SK-N-SH (cell line): ENCODE measurements around the gene ABHD3. TPM values are rescaled to one million over a fixed set of nuclear protein-coding genes. Genes with fewer than 3 reads are reported as not detected.
"Not testable (repeated sequence)": the region's sequence is repeated elsewhere in the genome, so short reads cannot be mapped to it uniquely, and the experiment has no call there.

Source experiments
- CTCF ChIA-PET: fragments of 300-600, 350-600 bp; formaldehyde crosslinking; extraction: SDS; loops from one replicate; lab custom pipeline; 2021; lab: Yijun Ruan, JAX
- POLR2A ChIA-PET: fragments of 350-600 bp; sonication (Branson Sonifier 250); formaldehyde crosslinking; extraction: SDS; loops from one replicate; lab custom pipeline; 2020; ENCODE audit warnings: antibody characterized with exemption, inconsistent platforms; lab: Yijun Ruan, JAX
- DNase-seq: peaks from one replicate; pipeline ENCODE4 v3.0.0; 2012
- H2AFZ ChIP-seq: fragments of 200-600 bp; sonication (generic); 2 replicates; pipeline ENCODE4 v1.8.1; 2016; ENCODE audit warnings: antibody characterized with exemption, mild to moderate bottlenecking, low read depth
- H3F3A ChIP-seq: fragments of 200-600 bp; sonication (generic); replicated peaks from 2 replicates; pipeline ENCODE3; 2016; ENCODE audit warnings: antibody characterized with exemption, mild to moderate bottlenecking; ENCODE audit not compliant: insufficient read depth
- H3K27ac ChIP-seq, 2 experiments: fragments of 200-500 bp in 1 of 2; fragments of 200-600 bp in 1 of 2; sonication (Bioruptor generic) in 1 of 2; sonication (generic), shearing (Covaris generic) in 1 of 2; 2 replicates each; pipeline versions ENCODE4 v1.5.1 to v1.6.1; 2014 to 2016; ENCODE audit warnings: low read depth in 2 of 2, inconsistent platforms in 1 of 2, low read length in 1 of 2, mild to moderate bottlenecking in 1 of 2, mixed read lengths in 1 of 2
- H3K27me3 ChIP-seq: fragments of 200-600 bp; sonication (generic), shearing (Covaris generic); 2 replicates; pipeline ENCODE4 v1.6.1; 2016; ENCODE audit warnings: mixed run types; ENCODE audit not compliant: insufficient read depth
- H3K36me3 ChIP-seq, 2 experiments: fragments of 200-500 bp in 1 of 2; fragments of 200-600 bp in 1 of 2; sonication (Bioruptor generic) in 1 of 2; sonication (generic) in 1 of 2; replicated peaks in 1 of 2; 2 replicates each; pipeline versions ENCODE3 to v1.5.1; 2014 to 2016; ENCODE audit warnings: low read length in 1 of 2, mild to moderate bottlenecking in 1 of 2; ENCODE audit not compliant: insufficient read depth in 2 of 2, control insufficient read depth in 1 of 2
- H3K4me1 ChIP-seq, 2 experiments: fragments of 200-500 bp in 1 of 2; fragments of 200-600 bp in 1 of 2; sonication (Bioruptor generic) in 1 of 2; sonication (generic), shearing (Covaris generic) in 1 of 2; 2 replicates each; pipeline versions ENCODE4 v1.5.1 to v1.6.1; 2014 to 2016; ENCODE audit warnings: low read depth in 1 of 2, low read length in 1 of 2, mixed run types in 1 of 2; ENCODE audit not compliant: insufficient read depth in 2 of 2, control insufficient read depth in 1 of 2
- H3K4me2 ChIP-seq: fragments of 200-600 bp; sonication (generic), shearing (Covaris generic); 2 replicates; pipeline ENCODE4 v1.6.1; 2017; ENCODE audit warnings: mixed run types
- H3K4me3 ChIP-seq, 2 experiments: fragments of 200-500 bp in 1 of 2; fragments of 200-600 bp in 1 of 2; sonication (Bioruptor generic) in 1 of 2; sonication (generic), shearing (Covaris generic) in 1 of 2; 2 replicates each; pipeline versions ENCODE4 v1.5.1 to v1.8.1; 2014 to 2016; ENCODE audit warnings: low read depth in 2 of 2, inconsistent platforms in 1 of 2, low read length in 1 of 2, mild to moderate bottlenecking in 1 of 2, mixed read lengths in 1 of 2, moderate library complexity in 1 of 2
- H3K79me2 ChIP-seq: fragments of 200-600 bp; sonication (generic); 2 replicates; pipeline ENCODE4 v1.8.1; 2017; ENCODE audit warnings: mild to moderate bottlenecking; ENCODE audit not compliant: insufficient read depth
- H3K9ac ChIP-seq: fragments of 200-600 bp; sonication (generic); 2 replicates; pipeline ENCODE4 v1.6.1; 2017; ENCODE audit warnings: mixed run types
- H3K9me2 ChIP-seq: fragments of 200-600 bp; sonication (generic); 2 replicates; pipeline ENCODE4 v1.6.1; 2017; ENCODE audit warnings: mixed run types
- H3K9me3 ChIP-seq: fragments of 200-600 bp; sonication (generic); 2 replicates; pipeline ENCODE4 v1.6.1; 2017; ENCODE audit warnings: mixed run types, mild to moderate bottlenecking, moderate library complexity
- H4K20me1 ChIP-seq: fragments of 200-600 bp; sonication (generic); 2 replicates; pipeline ENCODE4 v1.6.1; 2017; ENCODE audit warnings: mild to moderate bottlenecking, mixed run types; ENCODE audit not compliant: insufficient read depth
- CHD2 ChIP-seq: fragments of 150-350 bp; IDR thresholded peaks from 2 replicates; pipeline ENCODE4 v1.6.1; 2018; ENCODE audit warnings: low read length; ENCODE audit not compliant: partially characterized antibody
- EP300 ChIP-seq, 2 experiments: IDR thresholded peaks; 2 replicates each; pipeline versions ENCODE4 v1.4.0 to v1.6.1; 2012; ENCODE audit warnings: borderline replicate concordance in 1 of 2, low read depth in 1 of 2, low read length in 1 of 2
- EZH2phosphoT487 ChIP-seq: fragments of 200-600 bp; sonication (generic); IDR thresholded peaks from 2 replicates; pipeline ENCODE4 v1.6.1; 2017; ENCODE audit warnings: low read depth, mixed run types, mild to moderate bottlenecking, antibody characterized with exemption, moderate library complexity, borderline replicate concordance
- FOSL2 ChIP-seq: IDR thresholded peaks from 2 replicates; pipeline ENCODE4 v1.4.0; 2012; ENCODE audit warnings: low read depth, mild to moderate bottlenecking, moderate library complexity, borderline replicate concordance
- FOXM1 ChIP-seq: IDR thresholded peaks from 2 replicates; pipeline ENCODE4 v1.4.0; 2012; ENCODE audit warnings: low read depth, mild to moderate bottlenecking
- GATA2 ChIP-seq: sonication (generic); formaldehyde crosslinking; IDR thresholded peaks from 2 replicates; pipeline ENCODE4 v1.5.0; 2020; ENCODE audit warnings: mild to moderate bottlenecking, missing genetic modification reagents
- JUND ChIP-seq: IDR thresholded peaks from 2 replicates; pipeline ENCODE4 v1.4.0; 2012
- MEF2A ChIP-seq: IDR thresholded peaks from 2 replicates; pipeline ENCODE4 v1.4.0; 2012; ENCODE audit warnings: low read depth, borderline replicate concordance
- NRF1 ChIP-seq: IDR thresholded peaks from 2 replicates; pipeline ENCODE4 v1.6.1; 2012; ENCODE audit warnings: low read depth, mild to moderate bottlenecking, low read length
- POLR2AphosphoS5 ChIP-seq: IDR thresholded peaks from 2 replicates; pipeline ENCODE4 v1.6.1; 2012; ENCODE audit warnings: low read depth, low read length
- RAD21 ChIP-seq: IDR thresholded peaks from 2 replicates; pipeline ENCODE4 v1.6.1; 2012; ENCODE audit warnings: mild to moderate bottlenecking, low read length
- RCOR1 ChIP-seq: fragments of 150-350 bp; IDR thresholded peaks from 2 replicates; pipeline ENCODE4 v1.6.1; 2017; ENCODE audit warnings: antibody characterized with exemption, low read length
- RXRA ChIP-seq: IDR thresholded peaks from 2 replicates; pipeline ENCODE4 v1.4.0; 2012; ENCODE audit warnings: low read depth, mild to moderate bottlenecking, borderline replicate concordance
- SIN3A ChIP-seq: IDR thresholded peaks from 2 replicates; pipeline ENCODE4 v1.6.1; 2012; ENCODE audit warnings: low read depth, mild to moderate bottlenecking, low read length, moderate library complexity, borderline replicate concordance
- SMC3 ChIP-seq: IDR thresholded peaks from 2 replicates; pipeline ENCODE4 v1.6.1; 2012; ENCODE audit warnings: low read depth, low read length, improper control_type of control experiment
- TAF1 ChIP-seq: IDR thresholded peaks from 2 replicates; pipeline ENCODE4 v1.6.1; 2012; ENCODE audit warnings: low read depth, mild to moderate bottlenecking, low read length, moderate library complexity, borderline replicate concordance
- TCF12 ChIP-seq: IDR thresholded peaks from 2 replicates; pipeline ENCODE4 v1.4.0; 2012
- WGBS: methylation state at CpG from one replicate; pipeline ENCODE4 v1.1.6; 2017; ENCODE audit warnings: low lambda C conversion rate; 5-methylcytosine and 5-hydroxymethylcytosine counted together
- polyA plus RNA-seq, 3 experiments: library from polyadenylated mRNA; depleted of rRNA; stranded (reverse); fragments of >200 nt; gene quantifications; 2 replicates each; pipeline ENCODE4 v1.2.3, GENCODE V29; 2012
- TF ChIP-seq, protein P1 (sequence below): IDR thresholded peaks from 2 replicates; pipeline ENCODE4 v1.4.0; 2012; ENCODE audit warnings: low read depth
- TF ChIP-seq, protein P2 (sequence below): IDR thresholded peaks from 2 replicates; pipeline ENCODE4 v1.6.1; 2012; ENCODE audit warnings: mild to moderate bottlenecking, low read depth, low read length, moderate library complexity
- TF ChIP-seq, protein P3 (sequence below): IDR thresholded peaks from 2 replicates; pipeline ENCODE4 v1.4.0; 2012; ENCODE audit warnings: low read depth, borderline replicate concordance

The ABHD3 gene
- polyA plus RNA-seq, 1 of the 3 experiments (the other 2 are of a cell fraction): 4.3 TPM

DNA sequence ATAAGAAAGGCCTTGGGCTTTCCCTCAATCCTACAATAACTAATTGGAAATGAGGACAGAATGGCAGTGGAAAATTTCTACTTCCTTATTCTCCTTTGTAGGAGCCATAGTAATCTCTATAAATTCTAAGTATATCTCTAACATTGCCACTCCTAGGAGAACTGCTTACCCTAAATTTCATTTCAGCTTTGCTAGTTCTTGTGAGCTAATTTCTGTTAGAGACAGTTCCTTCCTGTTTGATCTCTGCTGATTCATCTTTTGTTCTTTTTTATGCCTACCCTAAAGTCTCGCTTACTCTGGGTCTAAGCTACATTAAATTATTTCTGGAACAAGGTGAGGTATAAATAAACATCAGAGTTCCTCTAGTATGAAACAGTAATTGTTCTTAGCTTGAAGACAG is 25.7 kb downstream of the ABHD3 start:
- Histone ChIP-seq H3K4me3 (no peak overlapping the region), H3K9ac (no peak overlapping the region), H4K20me1 (no peaks in the 10 kb centered on the region), H3K4me1 (no peaks in the 10 kb centered on the region), H3K9me2 (no peaks in the 10 kb centered on the region), H3K36me3 (peaks cover 0 to 6% of the 10 kb centered on the region in 2 experiments), H3K9me3 (no peaks in the 10 kb centered on the region), H3K4me2 (no peak overlapping the region), H3K27me3 (no peaks in the 10 kb centered on the region), H3F3A (no peaks in the 10 kb centered on the region), H3K27ac (no peak overlapping the region), H2AFZ (no peak overlapping the region), H3K79me2 (no peaks in the 10 kb centered on the region)
- WGBS: 97% methylated on average over 1 of the region's 1 CpG
- no peak for DNase-seq
- ChIA-PET CTCF (no interaction called here), POLR2A (no interaction called here)
- TF ChIP-seq CHD2 (no peak), GATA2 (CRISPR knock-in tag) (no peak), EP300 (IDR thresholded peaks at IDR 0.05; ENCODE audit: borderline replicate concordance in 1 of 2, low read depth in 1 of 2, low read length in 1 of 2) (no peak), FOSL2 (no peak), EZH2phosphoT487 (no peak), SIN3A (no peak), RXRA (no peak), MEF2A (no peak), NRF1 (no peak), TAF1 (no peak), RAD21 (no peak), SMC3 (no peak), FOXM1 (no peak), POLR2AphosphoS5 (no peak), TCF12 (no peak), JUND (no peak), RCOR1 (no peak)
- TF ChIP-seq, protein P1, sequence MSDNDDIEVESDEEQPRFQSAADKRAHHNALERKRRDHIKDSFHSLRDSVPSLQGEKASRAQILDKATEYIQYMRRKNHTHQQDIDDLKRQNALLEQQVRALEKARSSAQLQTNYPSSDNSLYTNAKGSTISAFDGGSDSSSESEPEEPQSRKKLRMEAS: no peak
- TF ChIP-seq, protein P2, sequence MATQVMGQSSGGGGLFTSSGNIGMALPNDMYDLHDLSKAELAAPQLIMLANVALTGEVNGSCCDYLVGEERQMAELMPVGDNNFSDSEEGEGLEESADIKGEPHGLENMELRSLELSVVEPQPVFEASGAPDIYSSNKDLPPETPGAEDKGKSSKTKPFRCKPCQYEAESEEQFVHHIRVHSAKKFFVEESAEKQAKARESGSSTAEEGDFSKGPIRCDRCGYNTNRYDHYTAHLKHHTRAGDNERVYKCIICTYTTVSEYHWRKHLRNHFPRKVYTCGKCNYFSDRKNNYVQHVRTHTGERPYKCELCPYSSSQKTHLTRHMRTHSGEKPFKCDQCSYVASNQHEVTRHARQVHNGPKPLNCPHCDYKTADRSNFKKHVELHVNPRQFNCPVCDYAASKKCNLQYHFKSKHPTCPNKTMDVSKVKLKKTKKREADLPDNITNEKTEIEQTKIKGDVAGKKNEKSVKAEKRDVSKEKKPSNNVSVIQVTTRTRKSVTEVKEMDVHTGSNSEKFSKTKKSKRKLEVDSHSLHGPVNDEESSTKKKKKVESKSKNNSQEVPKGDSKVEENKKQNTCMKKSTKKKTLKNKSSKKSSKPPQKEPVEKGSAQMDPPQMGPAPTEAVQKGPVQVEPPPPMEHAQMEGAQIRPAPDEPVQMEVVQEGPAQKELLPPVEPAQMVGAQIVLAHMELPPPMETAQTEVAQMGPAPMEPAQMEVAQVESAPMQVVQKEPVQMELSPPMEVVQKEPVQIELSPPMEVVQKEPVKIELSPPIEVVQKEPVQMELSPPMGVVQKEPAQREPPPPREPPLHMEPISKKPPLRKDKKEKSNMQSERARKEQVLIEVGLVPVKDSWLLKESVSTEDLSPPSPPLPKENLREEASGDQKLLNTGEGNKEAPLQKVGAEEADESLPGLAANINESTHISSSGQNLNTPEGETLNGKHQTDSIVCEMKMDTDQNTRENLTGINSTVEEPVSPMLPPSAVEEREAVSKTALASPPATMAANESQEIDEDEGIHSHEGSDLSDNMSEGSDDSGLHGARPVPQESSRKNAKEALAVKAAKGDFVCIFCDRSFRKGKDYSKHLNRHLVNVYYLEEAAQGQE: no peak
- TF ChIP-seq, protein P3, sequence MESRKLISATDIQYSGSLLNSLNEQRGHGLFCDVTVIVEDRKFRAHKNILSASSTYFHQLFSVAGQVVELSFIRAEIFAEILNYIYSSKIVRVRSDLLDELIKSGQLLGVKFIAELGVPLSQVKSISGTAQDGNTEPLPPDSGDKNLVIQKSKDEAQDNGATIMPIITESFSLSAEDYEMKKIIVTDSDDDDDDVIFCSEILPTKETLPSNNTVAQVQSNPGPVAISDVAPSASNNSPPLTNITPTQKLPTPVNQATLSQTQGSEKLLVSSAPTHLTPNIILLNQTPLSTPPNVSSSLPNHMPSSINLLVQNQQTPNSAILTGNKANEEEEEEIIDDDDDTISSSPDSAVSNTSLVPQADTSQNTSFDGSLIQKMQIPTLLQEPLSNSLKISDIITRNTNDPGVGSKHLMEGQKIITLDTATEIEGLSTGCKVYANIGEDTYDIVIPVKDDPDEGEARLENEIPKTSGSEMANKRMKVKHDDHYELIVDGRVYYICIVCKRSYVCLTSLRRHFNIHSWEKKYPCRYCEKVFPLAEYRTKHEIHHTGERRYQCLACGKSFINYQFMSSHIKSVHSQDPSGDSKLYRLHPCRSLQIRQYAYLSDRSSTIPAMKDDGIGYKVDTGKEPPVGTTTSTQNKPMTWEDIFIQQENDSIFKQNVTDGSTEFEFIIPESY: no peak

DNA sequence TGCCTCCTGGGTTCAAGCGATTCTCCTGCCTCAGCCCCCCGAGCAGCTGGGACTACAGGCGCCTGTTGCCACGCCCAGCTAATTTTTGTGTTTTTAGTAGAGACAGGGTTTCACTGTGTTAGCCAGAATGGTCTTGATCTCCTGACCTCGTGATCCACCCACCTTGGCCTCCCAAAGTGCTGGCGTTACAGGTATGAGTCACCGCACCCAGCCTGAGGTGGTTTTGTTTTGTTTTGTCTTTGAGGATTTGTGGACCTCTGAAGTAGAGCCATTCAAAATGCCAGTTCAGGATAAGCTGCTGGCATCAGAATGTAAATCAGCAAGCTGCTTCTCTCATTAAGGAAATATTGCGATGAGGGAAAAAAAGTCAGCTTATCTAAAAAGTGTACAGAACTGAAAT is 29.2 kb downstream of the ABHD3 start:
- H3K27ac ChIP-seq, H3K9ac ChIP-seq, POLR2A ChIA-PET, H3K9me3 ChIP-seq, DNase-seq, H3K27me3 ChIP-seq, H3K36me3 ChIP-seq, H3F3A ChIP-seq, H3K79me2 ChIP-seq, H4K20me1 ChIP-seq, H3K4me2 ChIP-seq, CTCF ChIA-PET, H3K4me1 ChIP-seq, H2AFZ ChIP-seq, H3K9me2 ChIP-seq, H3K4me3 ChIP-seq: not testable (repeated sequence)
- 87% methylated on average over 8 of the region's 8 CpGs for WGBS
